Measurements from ENCODE around the gene GATD1.

DNA sequence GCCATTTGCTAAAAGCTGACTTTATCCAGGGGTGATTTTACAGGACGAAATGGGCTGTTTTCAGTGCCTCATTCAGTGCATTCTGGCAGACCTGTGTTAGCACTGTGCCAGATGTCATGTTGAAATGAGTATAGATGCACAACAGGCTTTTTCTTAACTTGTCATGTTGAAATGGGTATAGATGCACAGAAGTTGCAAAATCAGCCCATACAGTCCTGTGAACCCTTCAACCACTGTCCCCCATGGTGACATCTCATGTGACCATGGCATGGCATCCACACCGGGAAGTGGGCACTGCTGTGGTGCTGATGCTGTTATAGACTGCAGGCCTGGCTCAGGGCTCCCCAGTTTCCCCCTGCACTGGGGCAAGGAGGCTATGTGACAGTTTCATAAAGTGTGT, 27.6 kb downstream of the GATD1 start:
- TF ChIP-seq HOXA7 (CRISPR knock-in tag; IDR thresholded peaks at IDR 0.05; ENCODE audit: borderline replicate concordance) (no peak), CTCF (tag by site-specific recombination; IDR thresholded peaks at IDR 0.05) (no peak), ZNF19 (tag by site-specific recombination; IDR thresholded peaks at IDR 0.05; ENCODE audit: low read depth) (no peak), ZNF830 (tag by site-specific recombination; IDR thresholded peaks at IDR 0.05; ENCODE audit: low read depth) (no peak), SP2 (tag by site-specific recombination; IDR thresholded peaks at IDR 0.05) (no peak), REST (tag by site-specific recombination; IDR thresholded peaks at IDR 0.05) (no peak), ZNF785 (tag by site-specific recombination; IDR thresholded peaks at IDR 0.05) (no peak), YY1 (tag by site-specific recombination; IDR thresholded peaks at IDR 0.05) (no peak), KLF16 (tag by site-specific recombination; IDR thresholded peaks at IDR 0.05) (no peak), ZNF560 (tag by site-specific recombination; IDR thresholded peaks at IDR 0.05; ENCODE audit: borderline replicate concordance) (no peak)
- TF ChIP-seq, protein P1, sequence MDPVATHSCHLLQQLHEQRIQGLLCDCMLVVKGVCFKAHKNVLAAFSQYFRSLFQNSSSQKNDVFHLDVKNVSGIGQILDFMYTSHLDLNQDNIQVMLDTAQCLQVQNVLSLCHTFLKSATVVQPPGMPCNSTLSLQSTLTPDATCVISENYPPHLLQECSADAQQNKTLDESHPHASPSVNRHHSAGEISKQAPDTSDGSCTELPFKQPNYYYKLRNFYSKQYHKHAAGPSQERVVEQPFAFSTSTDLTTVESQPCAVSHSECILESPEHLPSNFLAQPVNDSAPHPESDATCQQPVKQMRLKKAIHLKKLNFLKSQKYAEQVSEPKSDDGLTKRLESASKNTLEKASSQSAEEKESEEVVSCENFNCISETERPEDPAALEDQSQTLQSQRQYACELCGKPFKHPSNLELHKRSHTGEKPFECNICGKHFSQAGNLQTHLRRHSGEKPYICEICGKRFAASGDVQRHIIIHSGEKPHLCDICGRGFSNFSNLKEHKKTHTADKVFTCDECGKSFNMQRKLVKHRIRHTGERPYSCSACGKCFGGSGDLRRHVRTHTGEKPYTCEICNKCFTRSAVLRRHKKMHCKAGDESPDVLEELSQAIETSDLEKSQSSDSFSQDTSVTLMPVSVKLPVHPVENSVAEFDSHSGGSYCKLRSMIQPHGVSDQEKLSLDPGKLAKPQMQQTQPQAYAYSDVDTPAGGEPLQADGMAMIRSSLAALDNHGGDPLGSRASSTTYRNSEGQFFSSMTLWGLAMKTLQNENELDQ (tag by site-specific recombination; IDR thresholded peaks at IDR 0.05; ENCODE audit: low read depth) = no peak
- TF ChIP-seq, protein P2, sequence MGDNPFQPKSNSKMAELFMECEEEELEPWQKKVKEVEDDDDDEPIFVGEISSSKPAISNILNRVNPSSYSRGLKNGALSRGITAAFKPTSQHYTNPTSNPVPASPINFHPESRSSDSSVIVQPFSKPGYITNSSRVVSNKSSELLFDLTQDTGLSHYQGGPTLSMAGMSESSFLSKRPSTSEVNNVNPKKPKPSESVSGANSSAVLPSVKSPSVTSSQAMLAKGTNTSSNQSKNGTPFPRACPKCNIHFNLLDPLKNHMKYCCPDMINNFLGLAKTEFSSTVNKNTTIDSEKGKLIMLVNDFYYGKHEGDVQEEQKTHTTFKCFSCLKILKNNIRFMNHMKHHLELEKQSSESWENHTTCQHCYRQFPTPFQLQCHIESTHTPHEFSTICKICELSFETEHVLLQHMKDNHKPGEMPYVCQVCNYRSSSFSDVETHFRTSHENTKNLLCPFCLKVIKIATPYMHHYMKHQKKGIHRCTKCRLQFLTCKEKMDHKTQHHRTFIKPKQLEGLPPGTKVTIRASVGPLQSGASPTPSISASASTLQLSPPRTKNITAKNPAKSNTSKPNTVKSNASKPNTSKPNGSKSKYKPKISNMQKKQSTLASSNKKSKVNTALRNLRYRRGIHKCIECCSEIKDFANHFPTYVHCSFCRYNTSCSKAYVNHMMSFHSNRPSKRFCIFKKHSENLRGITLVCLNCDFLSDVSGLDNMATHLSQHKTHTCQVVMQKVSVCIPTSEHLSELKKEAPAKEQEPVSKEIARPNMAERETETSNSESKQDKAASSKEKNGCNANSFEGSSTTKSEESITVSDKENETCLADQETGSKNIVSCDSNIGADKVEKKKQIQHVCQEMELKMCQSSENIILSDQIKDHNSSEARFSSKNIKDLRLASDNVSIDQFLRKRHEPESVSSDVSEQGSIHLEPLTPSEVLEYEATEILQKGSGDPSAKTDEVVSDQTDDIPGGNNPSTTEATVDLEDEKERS (tag by site-specific recombination; IDR thresholded peaks at IDR 0.05) = no peak

Measured in HEK293 (cell line).